SW480 (cell line): ENCODE results near the gene ITPRIPL2.
A peak's percentile ranks its signal among the peaks of the same experiment; 100 is the strongest.

Source experiments
- DNase-seq: peaks from one replicate; pipeline ENCODE4 v3.0.0-alpha.2; 2016; ENCODE audit warnings: low spot score

ITPRIPL2 gene

GRCh38 chr16:19093631-19094541, 19.9 kb upstream of the ITPRIPL2 start:
- DNase-seq, result no peak

GRCh38 chr16:19094542-19095365, 19.0 kb upstream of the ITPRIPL2 start:
- peak; percentile 26 for DNase-seq

- DNase-seq, result no peak
Measured at GRCh38 chr16:19095654-19096053, 18.1 kb upstream of the ITPRIPL2 start.

- no peak for DNase-seq
Measured at GRCh38 chr16:19098173-19098572, 15.6 kb upstream of the ITPRIPL2 start.

GRCh38 chr16:19102187-19102872, 11.4 kb upstream of the ITPRIPL2 start:
- DNase-seq, result no peak

- no peak for DNase-seq
Measured at GRCh38 chr16:19104607-19105006, 9.2 kb upstream of the ITPRIPL2 start.

GRCh38 chr16:19105131-19105530, 8.6 kb upstream of the ITPRIPL2 start:
- no peak for DNase-seq

- no peak for DNase-seq
Measured at GRCh38 chr16:19105891-19106624, 7.7 kb upstream of the ITPRIPL2 start.

- DNase-seq, result no peak
Measured at GRCh38 chr16:19106625-19107020, 7.1 kb upstream of the ITPRIPL2 start.

GRCh38 chr16:19108409-19109287, 5.1 kb upstream of the ITPRIPL2 start:
- no peak for DNase-seq

GRCh38 chr16:19109288-19109664, 4.5 kb upstream of the ITPRIPL2 start:
- DNase-seq, result no peak

- no peak for DNase-seq
Measured at GRCh38 chr16:19110537-19111360, 3.0 kb upstream of the ITPRIPL2 start.

GRCh38 chr16:19112099-19112407, 1.7 kb upstream of the ITPRIPL2 start:
- no peak for DNase-seq

- no peak for DNase-seq
Measured at GRCh38 chr16:19114359-19115147, 789 bp downstream of the ITPRIPL2 start.

GRCh38 chr16:19115148-19116021, 1.6 kb downstream of the ITPRIPL2 start:
- no peak for DNase-seq

GRCh38 chr16:19116711-19117449, 3.1 kb downstream of the ITPRIPL2 start:
- DNase-seq, result no peak

- peak; percentile 32 for DNase-seq
Measured at GRCh38 chr16:19118938-19119431, 5.2 kb downstream of the ITPRIPL2 start.
